Testis (tissue), 3 donors: Measurements from ENCODE around the gene GTPBP6. TPM values are rescaled to one million over a fixed set of nuclear protein-coding genes. Genes with fewer than 3 reads are reported as not detected.

Experiments
- DNase-seq: peaks from one replicate; pipeline ENCODE4 v3.0.0-alpha.2; 2019
- H3K27ac ChIP-seq, 2 donors: fragments of 200-600 bp; sonication (generic); one replicate each; pipeline ENCODE4 v1.5.1; 2019
- H3K27me3 ChIP-seq: fragments of 200-600 bp; sonication (generic); one replicate; pipeline ENCODE4 v1.5.1; 2019
- H3K36me3 ChIP-seq: fragments of 200-600 bp; sonication (generic); one replicate; pipeline ENCODE4 v1.5.1; 2017; ENCODE audit warnings: low read depth; ENCODE audit errors: missing control alignments
- H3K4me1 ChIP-seq: fragments of 200-600 bp; sonication (generic); one replicate; pipeline ENCODE4 v1.5.1; 2019
- H3K4me3 ChIP-seq, 2 donors: fragments of 200-600 bp; sonication (generic); one replicate each; pipeline ENCODE4 v1.5.1; 2017 to 2019
- H3K9me3 ChIP-seq: fragments of 200-600 bp; sonication (generic); one replicate; pipeline ENCODE4 v1.5.1; 2017
- CTCF ChIP-seq, 3 experiments: fragments of 450-650 bp in 2 of 3; fragments of 200-600 bp in 1 of 3; sonication (generic) in 1 of 3; IDR thresholded peaks; one replicate each; pipeline ENCODE4 v1.5.1; 2016 to 2019; ENCODE audit warnings: antibody characterized with exemption in 3 of 3, mild to moderate bottlenecking in 2 of 3, moderate library complexity in 1 of 3
- POLR2A ChIP-seq: fragments of 450-650 bp; IDR thresholded peaks from one replicate; pipeline ENCODE4 v1.6.1; 2017; ENCODE audit warnings: antibody characterized with exemption, mild to moderate bottlenecking, moderate library complexity
- WGBS, 2 donors: methylation state at CpG; one replicate each; pipeline ENCODE4 v1.1.5; 2018; 5-methylcytosine and 5-hydroxymethylcytosine counted together
- intact Hi-C: fragments of 100-400 bp; cut with DNase I; formaldehyde crosslinking; loops from one replicate; pipeline ENCODE4 v1.15.1; 2023; ENCODE audit warnings: low total_unique reads
- polyA plus RNA-seq: library from polyadenylated mRNA; stranded (reverse); fragments of 350-450 nt; fragmentation: Illumina TruSeq; extraction: RNeasy Lipid Tissue Mini Kit (QIAGEN cat#74804); gene quantifications from one replicate; pipeline ENCODE4 v1.2.3, GENCODE V29; 2014; ENCODE audit warnings: low read depth, low replicate concordance; ENCODE audit not compliant: insufficient read depth
- total RNA-seq, 2 donors: library from RNA; depleted of rRNA; stranded (reverse); fragments of >200 nt; gene quantifications; one replicate each; pipeline ENCODE4 v1.2.3, GENCODE V29; 2016

Gene GTPBP6
- total and polyA plus RNA-seq, 3 donors from 2014 or later: 38.0 to 74.3 (median 43.8) TPM

- Histone ChIP-seq H3K4me3 (no peak overlapping the region), H3K27ac (no peak overlapping the region), H3K9me3 (no peaks in the 10 kb centered on the region), H3K36me3 (no peaks in the 10 kb centered on the region), H3K27me3 (no peaks in the 10 kb centered on the region), H3K4me1 (no peaks in the 10 kb centered on the region)
- 78 to 90% methylated on average over 17 to 22 of the region's 24 CpGs for WGBS, 2 donors
- intact Hi-C loops: no loop called here
- TF ChIP-seq CTCF (IDR thresholded peaks at IDR 0.05) (no peak), POLR2A (no peak)
- DNase-seq: no peak
Measured at GRCh38 chrX:340121-340520, 21.5 kb upstream of the GTPBP6 start.

- Histone ChIP-seq H3K4me3 (no peak overlapping the region), H3K9me3 (no peaks in the 10 kb centered on the region), H3K27me3 (no peaks in the 10 kb centered on the region), H3K36me3 (no peaks in the 10 kb centered on the region), H3K4me1 (no peaks in the 10 kb centered on the region), H3K27ac (no peak overlapping the region)
- 91 to 97% methylated on average over 35 to 41 of the region's 44 CpGs for WGBS, 2 donors
- TF ChIP-seq POLR2A: no peak
- TF ChIP-seq CTCF (IDR thresholded peaks at IDR 0.05): peak in 1 of 3 experiments; percentile 10
- intact Hi-C loops: no loop called here
- DNase-seq: no peak
Measured at GRCh38 chrX:338836-339400, 20.3 kb upstream of the GTPBP6 start.

GRCh38 chrX:338281-338835 is 19.8 kb upstream of the GTPBP6 start:
- Histone ChIP-seq H3K4me1 (no peaks in the 10 kb centered on the region), H3K4me3 (no peak overlapping the region), H3K27me3 (no peaks in the 10 kb centered on the region), H3K9me3 (no peaks in the 10 kb centered on the region), H3K27ac (no peak overlapping the region), H3K36me3 (no peaks in the 10 kb centered on the region)
- DNase-seq: no peak
- TF ChIP-seq CTCF (IDR thresholded peaks at IDR 0.05) (no peak), POLR2A (no peak)
- 88 to 92% methylated on average over 30 to 53 of the region's 53 CpGs for WGBS, 2 donors
- intact Hi-C loops: no loop called here

- no peaks in the 10 kb centered on the region for H3K27me3 ChIP-seq
- TF ChIP-seq CTCF (IDR thresholded peaks at IDR 0.05): no peak
- no peak for TF ChIP-seq POLR2A
- no peak for DNase-seq
- intact Hi-C loops: no loop called here
- no peak overlapping the region for H3K4me3 ChIP-seq
- WGBS, 2 donors: 81 to 86% methylated on average over 34 to 38 of the region's 38 CpGs
- H3K4me1 ChIP-seq: no peaks in the 10 kb centered on the region
- no peaks in the 10 kb centered on the region for H3K36me3 ChIP-seq
- H3K27ac ChIP-seq: no peak overlapping the region
- H3K9me3 ChIP-seq: no peaks in the 10 kb centered on the region
Measured at GRCh38 chrX:337331-337831, 18.8 kb upstream of the GTPBP6 start.

GRCh38 chrX:336227-336626 is 17.6 kb upstream of the GTPBP6 start:
- DNase-seq: no peak
- intact Hi-C loops: no loop called here
- H3K27me3 ChIP-seq: no peaks in the 10 kb centered on the region
- TF ChIP-seq CTCF (IDR thresholded peaks at IDR 0.05) (no peak), POLR2A (no peak)
- WGBS, 2 donors: 90 to 91% methylated on average over 21 of the region's 21 CpGs
- H3K4me1 ChIP-seq: peaks cover under 1% of the 10 kb centered on the region
- no peak overlapping the region for H3K27ac ChIP-seq
- H3K9me3 ChIP-seq: no peaks in the 10 kb centered on the region
- H3K4me3 ChIP-seq: no peak overlapping the region
- H3K36me3 ChIP-seq: no peaks in the 10 kb centered on the region
